Breast epithelium (tissue), 4 donors: Measurements from ENCODE around the gene VPS16. TPM values are rescaled to one million over a fixed set of nuclear protein-coding genes. Genes with fewer than 3 reads are reported as not detected.

Experiments used
- DNase-seq, 2 donors: peaks; one replicate each; pipeline ENCODE4 v3.0.0-alpha.2; 2019; ENCODE audit warnings: low spot score in 2 of 2
- H3K27ac ChIP-seq, 2 donors: fragments of 200-600 bp; sonication (generic) in 1 of 2; one replicate each; pipeline ENCODE4 v1.5.1; 2016 to 2019; ENCODE audit warnings: mild to moderate bottlenecking in 1 of 2
- H3K27me3 ChIP-seq, 2 donors: fragments of 200-600 bp; sonication (generic) in 1 of 2; one replicate each; pipeline versions ENCODE4 v1.5.1 to v1.6.0; 2017 to 2019; ENCODE audit warnings: control low read depth in 1 of 2, mild to moderate bottlenecking in 1 of 2
- H3K36me3 ChIP-seq: fragments of 200-600 bp; one replicate; pipeline ENCODE4 v1.5.1; 2019
- H3K4me1 ChIP-seq, 2 donors: fragments of 200-600 bp; sonication (generic); one replicate each; pipeline ENCODE4 v1.5.1; 2016 to 2019; ENCODE audit warnings: control low read depth in 1 of 2
- H3K4me3 ChIP-seq, 3 donors: fragments of 200-600 bp; sonication (generic); 1 replicate in 2 of 3; 2 replicates in 1 of 3; pipeline ENCODE4 v1.5.1; 2016 to 2019; ENCODE audit warnings: mild to moderate bottlenecking in 3 of 3, moderate library complexity in 2 of 3
- H3K9me3 ChIP-seq, 2 donors: fragments of 200-600 bp; sonication (generic) in 1 of 2; one replicate each; pipeline ENCODE4 v1.5.1; 2016 to 2019; ENCODE audit warnings: control low read depth in 1 of 2
- CTCF ChIP-seq, 3 donors: fragments of 450-650 bp; IDR thresholded peaks; one replicate each; pipeline ENCODE4 v1.5.1; 2016 to 2017; ENCODE audit warnings: antibody characterized with exemption in 3 of 3, mild to moderate bottlenecking in 3 of 3, moderate library complexity in 3 of 3
- POLR2A ChIP-seq: fragments of 450-650 bp; IDR thresholded peaks from one replicate; pipeline ENCODE4 v1.6.1; 2016; ENCODE audit warnings: antibody characterized with exemption, mild to moderate bottlenecking, moderate library complexity
- POLR2AphosphoS5 ChIP-seq, 3 donors: sonication (generic); formaldehyde crosslinking; IDR thresholded peaks; one replicate each; pipeline ENCODE4 v1.6.1; 2017; ENCODE audit warnings: antibody characterized with exemption in 3 of 3
- intact Hi-C: fragments of 100-400 bp; cut with DNase I; formaldehyde crosslinking; loops from one replicate; pipeline ENCODE4 v1.15.1; 2023; ENCODE audit warnings: low total_unique reads
- total RNA-seq, 3 donors: library from RNA; depleted of rRNA; stranded (reverse); fragments of >200 nt; gene quantifications; one replicate each; pipeline ENCODE4 v1.1.0, GENCODE V29; 2016

Gene VPS16
- total RNA-seq, 3 donors from 2014 or later, result 25.3 to 34.7 (median 33.8) TPM

GRCh38 chr20:2869381-2869780, 28.8 kb downstream of the VPS16 start:
- no peak for TF ChIP-seq POLR2AphosphoS5 (IDR thresholded peaks at IDR 0.05)
- TF ChIP-seq POLR2A, result no peak
- TF ChIP-seq CTCF (IDR thresholded peaks at IDR 0.05), result no peak
- DNase-seq, result no peak
- H3K27me3 ChIP-seq, result no peaks in the 10 kb centered on the region
- H3K9me3 ChIP-seq, result no peaks in the 10 kb centered on the region
- intact Hi-C loops, result no loop called here
- H3K4me3 ChIP-seq, result no peak overlapping the region
- H3K4me1 ChIP-seq, result peaks cover 0 to under 1% of the 10 kb centered on the region in 2 donors
- no peak overlapping the region for H3K27ac ChIP-seq
- no peaks in the 10 kb centered on the region for H3K36me3 ChIP-seq

- Histone ChIP-seq H3K9me3 (no peaks in the 10 kb centered on the region), H3K36me3 (no peaks in the 10 kb centered on the region), H3K4me1 (peaks cover 0 to 12% of the 10 kb centered on the region in 2 donors), H3K4me3 (no peak overlapping the region), H3K27ac (peak overlapping the region in 1 of 2 donors; percentile 33), H3K27me3 (no peaks in the 10 kb centered on the region)
- TF ChIP-seq CTCF (IDR thresholded peaks at IDR 0.05) (no peak), POLR2A (no peak), POLR2AphosphoS5 (IDR thresholded peaks at IDR 0.05) (no peak)
- intact Hi-C loops, result no loop called here
- DNase-seq, result no peak
These were observed 30.5 kb downstream of the VPS16 start for GRCh38 chr20:2871111-2871465.

- H3K27ac ChIP-seq, result no peak overlapping the region
- intact Hi-C loops, result no loop called here
- H3K27me3 ChIP-seq, result no peaks in the 10 kb centered on the region
These were observed 31.3 kb downstream of the VPS16 start for GRCh38 chr20:2871661-2872458.

GRCh38 chr20:2872459-2873009, 32.0 kb downstream of the VPS16 start:
- no peaks in the 10 kb centered on the region for H3K27me3 ChIP-seq
- H3K27ac ChIP-seq, result no peak overlapping the region
- no peak for TF ChIP-seq POLR2A
- TF ChIP-seq CTCF (IDR thresholded peaks at IDR 0.05), result no peak
- TF ChIP-seq POLR2AphosphoS5 (IDR thresholded peaks at IDR 0.05), result no peak
- H3K36me3 ChIP-seq, result no peaks in the 10 kb centered on the region
- no peaks in the 10 kb centered on the region for H3K9me3 ChIP-seq
- intact Hi-C loops, result no loop called here
- DNase-seq, result peak in 1 of 2 donors; percentile 27
- peak overlapping the region; percentile 80 to 94 (median 94) for H3K4me3 ChIP-seq
- peaks cover 0 to 12% of the 10 kb centered on the region in 2 donors for H3K4me1 ChIP-seq

More at GRCh38 chr20:2871661-2872458, 31.3 kb downstream of the VPS16 start:
- H3K4me3 ChIP-seq, result peak overlapping the region; percentile 80 to 94 (median 94)
- no peak for TF ChIP-seq POLR2A
- no peak for TF ChIP-seq CTCF (IDR thresholded peaks at IDR 0.05)
- no peak for TF ChIP-seq POLR2AphosphoS5 (IDR thresholded peaks at IDR 0.05)
- H3K9me3 ChIP-seq, result no peaks in the 10 kb centered on the region
- DNase-seq, result no peak
- H3K4me1 ChIP-seq, result peaks cover 0 to 12% of the 10 kb centered on the region in 2 donors
- H3K36me3 ChIP-seq, result no peaks in the 10 kb centered on the region
